Neural crest cell (in vitro differentiated cells): Measurements from ENCODE around the gene GRHL1. TPM values are rescaled to one million over a fixed set of nuclear protein-coding genes. Genes with fewer than 3 reads are reported as not detected.

ENCODE experiments used
- DNase-seq: peaks from one replicate; pipeline ENCODE4 v3.0.0; 2021; ENCODE audit warnings: low read depth, mixed read lengths, low spot score
- H3K27ac Mint-ChIP-seq: one replicate; pipeline ENCODE4 v1.8.0; 2021; ENCODE audit warnings: mild to moderate bottlenecking, mixed read lengths; ENCODE audit not compliant: unreplicated experiment
- H3K27me3 Mint-ChIP-seq: 2 replicates; pipeline ENCODE4 v1.8.0; 2021; ENCODE audit warnings: low read depth, mild to moderate bottlenecking, mixed read lengths
- H3K36me3 Mint-ChIP-seq: 2 replicates; pipeline ENCODE4 v1.8.0; 2021; ENCODE audit warnings: low read depth, mild to moderate bottlenecking, mixed read lengths
- H3K4me1 Mint-ChIP-seq: 2 replicates; pipeline ENCODE4 v1.8.0; 2021; ENCODE audit warnings: mixed read lengths
- H3K4me3 Mint-ChIP-seq: one replicate; pipeline ENCODE4 v1.8.0; 2021; ENCODE audit warnings: mild to moderate bottlenecking, mixed read lengths
- H3K9me3 Mint-ChIP-seq: 2 replicates; pipeline ENCODE4 v1.8.0; 2021; ENCODE audit warnings: mixed read lengths
- total RNA-seq: library from RNA; stranded (reverse); gene quantifications from 2 replicates; pipeline ENCODE4 v1.2.1, GENCODE V29; 2021
- TF ChIP-seq, protein P1 (sequence below): fragments of 200-600 bp; sonication (generic); conservative IDR thresholded peaks from 2 replicates; pipeline ENCODE4 v1.5.0; 2021; ENCODE audit warnings: antibody characterized with exemption, mild to moderate bottlenecking

GRHL1 gene
- total RNA-seq, 1 donor from 2014 or later: 3.4 TPM

DNA sequence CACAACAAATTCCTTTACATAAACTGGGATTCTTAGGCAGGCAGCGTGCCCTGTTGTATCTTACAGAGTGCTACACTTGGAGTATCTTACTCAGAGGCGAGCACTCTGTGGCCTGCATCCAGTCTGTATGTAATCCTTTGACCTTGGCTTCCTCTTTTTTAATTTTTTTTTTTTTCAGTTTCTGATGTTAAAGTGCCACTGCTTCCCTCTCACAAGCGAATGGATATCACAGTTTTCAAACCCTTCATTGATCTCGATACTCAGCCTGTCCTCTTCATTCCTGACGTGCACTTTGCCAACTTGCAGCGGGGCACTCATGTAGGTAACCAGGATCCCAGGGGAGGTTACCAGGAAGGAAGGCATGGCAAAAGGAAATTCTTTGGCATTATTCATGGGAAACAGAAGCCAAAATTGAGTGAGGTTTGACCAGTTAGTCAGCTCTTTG lies 40.4 kb downstream of the GRHL1 start:
- H3K27me3 Mint-ChIP-seq: no peaks in the 10 kb centered on the region
- no peak overlapping the region for H3K4me3 Mint-ChIP-seq
- no peak overlapping the region for H3K27ac Mint-ChIP-seq
- H3K9me3 Mint-ChIP-seq: no peaks in the 10 kb centered on the region
- H3K4me1 Mint-ChIP-seq: no peaks in the 10 kb centered on the region
- no peak for DNase-seq
- TF ChIP-seq, protein P1, sequence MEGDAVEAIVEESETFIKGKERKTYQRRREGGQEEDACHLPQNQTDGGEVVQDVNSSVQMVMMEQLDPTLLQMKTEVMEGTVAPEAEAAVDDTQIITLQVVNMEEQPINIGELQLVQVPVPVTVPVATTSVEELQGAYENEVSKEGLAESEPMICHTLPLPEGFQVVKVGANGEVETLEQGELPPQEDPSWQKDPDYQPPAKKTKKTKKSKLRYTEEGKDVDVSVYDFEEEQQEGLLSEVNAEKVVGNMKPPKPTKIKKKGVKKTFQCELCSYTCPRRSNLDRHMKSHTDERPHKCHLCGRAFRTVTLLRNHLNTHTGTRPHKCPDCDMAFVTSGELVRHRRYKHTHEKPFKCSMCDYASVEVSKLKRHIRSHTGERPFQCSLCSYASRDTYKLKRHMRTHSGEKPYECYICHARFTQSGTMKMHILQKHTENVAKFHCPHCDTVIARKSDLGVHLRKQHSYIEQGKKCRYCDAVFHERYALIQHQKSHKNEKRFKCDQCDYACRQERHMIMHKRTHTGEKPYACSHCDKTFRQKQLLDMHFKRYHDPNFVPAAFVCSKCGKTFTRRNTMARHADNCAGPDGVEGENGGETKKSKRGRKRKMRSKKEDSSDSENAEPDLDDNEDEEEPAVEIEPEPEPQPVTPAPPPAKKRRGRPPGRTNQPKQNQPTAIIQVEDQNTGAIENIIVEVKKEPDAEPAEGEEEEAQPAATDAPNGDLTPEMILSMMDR: no peak
- H3K36me3 Mint-ChIP-seq: no peaks in the 10 kb centered on the region

DNA sequence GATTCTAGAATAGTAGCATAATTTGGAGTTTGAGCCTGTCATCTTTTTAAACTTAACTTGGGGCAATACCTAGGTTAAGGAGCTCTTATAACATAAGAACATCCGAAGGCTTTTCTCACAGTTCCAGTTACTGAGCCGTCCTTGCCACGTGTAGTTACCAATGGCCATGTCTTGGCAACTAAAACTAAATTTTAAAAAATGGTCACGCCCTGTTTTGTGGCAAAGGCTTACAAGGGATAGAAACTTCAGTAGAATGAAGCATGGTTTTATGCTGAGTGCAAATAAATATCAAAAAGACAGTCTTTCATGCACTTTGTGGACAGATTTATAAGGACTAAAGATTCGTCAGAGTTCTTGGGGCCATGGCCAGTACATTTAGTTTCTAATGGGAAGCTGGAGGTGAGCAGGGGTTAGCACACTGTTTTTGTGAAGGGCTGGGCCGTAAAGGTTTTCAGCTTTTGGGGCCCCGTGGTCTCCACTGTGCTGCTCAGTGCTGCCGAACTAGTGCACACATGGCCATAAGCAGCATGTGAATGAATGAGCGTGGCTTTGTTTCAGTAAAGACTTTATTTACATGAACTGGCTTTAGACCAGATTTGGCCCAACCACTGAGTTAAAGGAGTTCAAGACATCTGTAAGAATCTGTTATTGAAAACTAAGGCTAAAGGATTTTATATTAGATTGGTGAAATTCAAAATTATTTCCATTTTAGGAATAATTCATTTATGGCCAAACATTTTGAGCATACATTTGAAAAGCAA lies 41.1 kb downstream of the GRHL1 start:
- Mint-ChIP-seq H3K4me3 (no peak overlapping the region), H3K9me3 (no peaks in the 10 kb centered on the region), H3K4me1 (no peaks in the 10 kb centered on the region), H3K27me3 (no peaks in the 10 kb centered on the region), H3K27ac (no peak overlapping the region), H3K36me3 (no peaks in the 10 kb centered on the region)
- DNase-seq: no peak
- TF ChIP-seq, protein P1: no peak

DNA sequence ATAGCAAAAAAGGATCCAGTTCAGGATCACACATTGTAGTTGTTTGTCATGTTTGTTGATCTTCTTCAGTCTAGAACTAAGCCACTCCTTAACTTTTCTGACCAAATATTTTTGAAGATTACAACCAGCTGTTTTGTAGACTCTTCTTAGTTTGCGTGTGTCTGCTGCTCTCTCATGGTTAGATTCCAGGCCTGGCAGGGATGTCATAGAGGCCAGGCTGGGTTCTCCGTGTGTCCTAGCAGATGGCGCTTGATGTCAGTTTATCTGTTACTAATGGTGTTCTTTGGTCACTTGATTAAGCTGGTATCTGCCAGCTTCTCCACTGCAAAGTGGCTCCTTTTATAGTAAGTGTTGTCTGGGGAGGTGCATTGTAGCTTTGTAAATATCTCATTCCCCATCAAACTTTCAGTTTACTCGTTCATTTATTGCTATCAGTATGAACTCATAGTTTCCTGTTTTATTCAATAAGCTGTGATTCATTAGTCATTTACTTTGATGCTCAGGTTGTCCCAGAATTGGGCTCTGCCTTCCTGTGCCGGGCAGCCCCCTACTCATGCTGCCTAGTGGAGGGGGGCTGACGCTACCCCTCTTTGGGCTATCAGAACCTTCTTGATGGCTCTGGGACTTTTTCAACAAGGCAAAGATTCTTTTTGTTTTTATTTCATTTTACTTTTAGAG lies 42.1 kb downstream of the GRHL1 start:
- Mint-ChIP-seq H3K4me3 (no peak overlapping the region), H3K27ac (no peak overlapping the region), H3K27me3 (no peaks in the 10 kb centered on the region), H3K9me3 (no peaks in the 10 kb centered on the region), H3K4me1 (no peaks in the 10 kb centered on the region), H3K36me3 (no peaks in the 10 kb centered on the region)
- no peak for DNase-seq
- TF ChIP-seq, protein P1: no peak

DNA sequence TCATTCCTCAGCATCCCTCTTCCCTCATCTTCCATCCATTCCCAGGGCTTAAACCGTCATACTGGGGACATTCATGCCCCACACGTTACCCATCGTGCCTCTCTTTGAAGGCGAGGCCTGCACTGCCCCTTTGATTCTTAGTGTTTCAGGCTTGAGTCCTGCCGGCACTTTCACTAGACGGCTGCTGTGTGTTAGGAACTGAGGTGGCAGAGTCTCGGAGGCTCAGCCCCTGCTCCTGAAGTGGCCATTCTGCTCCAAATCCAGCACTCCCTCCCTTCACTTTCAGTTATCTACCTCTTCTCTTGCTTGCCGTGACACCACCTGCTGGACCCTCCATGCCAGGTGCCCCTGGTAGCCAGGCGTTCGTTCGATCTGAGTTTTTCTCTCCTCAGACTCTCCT lies 43.0 kb downstream of the GRHL1 start:
- no peaks in the 10 kb centered on the region for H3K36me3 Mint-ChIP-seq
- H3K4me3 Mint-ChIP-seq: no peak overlapping the region
- H3K9me3 Mint-ChIP-seq: no peaks in the 10 kb centered on the region
- no peaks in the 10 kb centered on the region for H3K27me3 Mint-ChIP-seq
- no peak overlapping the region for H3K27ac Mint-ChIP-seq
- TF ChIP-seq, protein P1: no peak
- no peak for DNase-seq
- H3K4me1 Mint-ChIP-seq: no peaks in the 10 kb centered on the region

DNA sequence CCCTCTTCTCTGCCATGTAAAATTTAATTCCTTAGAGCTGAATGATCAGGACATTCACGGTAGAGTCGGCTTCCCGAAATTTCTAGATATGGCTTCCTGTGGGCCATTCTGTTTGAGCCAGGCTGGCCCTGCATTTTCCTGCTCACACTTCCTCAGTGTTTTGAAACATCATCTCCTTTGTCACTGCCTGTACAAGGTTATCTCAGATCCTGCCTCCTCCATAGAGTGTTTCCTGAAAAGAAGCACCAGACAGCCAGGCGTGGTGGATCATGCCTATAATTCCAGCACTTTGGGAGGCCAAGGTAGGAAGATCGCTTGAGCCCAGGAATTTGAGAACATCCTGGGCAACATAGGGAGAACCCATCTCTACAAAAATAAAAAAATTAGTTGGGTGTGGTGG lies 43.6 kb downstream of the GRHL1 start:
- no peaks in the 10 kb centered on the region for H3K27me3 Mint-ChIP-seq
- no peaks in the 10 kb centered on the region for H3K4me1 Mint-ChIP-seq
- TF ChIP-seq, protein P1: no peak
- no peak overlapping the region for H3K27ac Mint-ChIP-seq
- H3K9me3 Mint-ChIP-seq: no peaks in the 10 kb centered on the region
- DNase-seq: no peak
- no peak overlapping the region for H3K4me3 Mint-ChIP-seq
- no peaks in the 10 kb centered on the region for H3K36me3 Mint-ChIP-seq
